Measurements from ENCODE around the gene NELFCD. TPM values are rescaled to one million over a fixed set of nuclear protein-coding genes. Genes with fewer than 3 reads are reported as not detected.

NELFCD gene
- total and polyA plus RNA-seq, 9 of the 15 experiments (the other 6 are each of a cell fraction or from before 2014, with no cell fraction given): 11.7 to 163 (median 96.5) TPM

GRCh38 chr20:59007665-59008511 lies 26.8 kb downstream of the NELFCD start:
- peak overlapping the region; percentile 91 to 99 for H3K9ac ChIP-seq (ENCODE audit: insufficient read depth in 1 of 2, low read depth in 2 of 2, low read length in 2 of 2)
- H2AFZ ChIP-seq (ENCODE audit: low read depth, low read length): peak overlapping the region; percentile 66
- ATAC-seq: peak; percentile 2; the same call in 1 of the 3 replicates
- BruUV-seq (replicated peaks): TSS peak; percentile 85
- ChIA-PET CTCF (ENCODE audit: low intra/inter-chr PET ratio) (no interaction called here), POLR2A (interaction anchor here (1.0 to 4.4 kb wide), 7 partner anchors 9 to 25 kb away, joined by 3 to 25 read pairs (median 6); partner anchors contain the start of genes ATP5F1E and TUBB1)
- H3K36me3 ChIP-seq (ENCODE audit: control insufficient read depth, insufficient read depth, low read length): peaks cover 28% of the 10 kb centered on the region; the same call in 2 of the 3 replicates
- no peaks in the 10 kb centered on the region; the same call in 1 of the 2 replicates for H4K20me1 ChIP-seq (replicated peaks; ENCODE audit: control insufficient read depth, insufficient read depth, low read length)
- no peak for FAIRE-seq
- H3K4me1 ChIP-seq (replicated peaks in 1 of 2; ENCODE audit: control insufficient read depth in 2 of 2, insufficient read depth in 2 of 2, low read length in 2 of 2): peaks cover 59 to 89% of the 10 kb centered on the region in 2 experiments
- intact Hi-C loops (cut with micrococcal nuclease): no loop called here
- peak in 3 of 4 experiments; percentile 39 to 55 (median 53) for DNase-seq (ENCODE audit: extremely low read depth in 1 of 4, low spot score in 3 of 4)
- no peaks in the 10 kb centered on the region for H3K9me3 ChIP-seq (replicated peaks; ENCODE audit: control insufficient read depth, insufficient read depth, low read depth, low read length)
- peak overlapping the region; percentile 66 for H3K4me3 ChIP-seq
- peak overlapping the region; percentile 90 for H3K27ac ChIP-seq (ENCODE audit: extremely low read depth, low read depth, low read length)
- in situ Hi-C loops (cut with MboI): no loop called here
- H3K4me2 ChIP-seq (ENCODE audit: insufficient read depth, low read length): peak overlapping the region; percentile 87
- no peaks in the 10 kb centered on the region for H3K27me3 ChIP-seq (ENCODE audit: control insufficient read depth in 2 of 2, insufficient read depth in 2 of 2, low read length in 2 of 2)
- peaks cover 6% of the 10 kb centered on the region for H3K9me1 ChIP-seq (ENCODE audit: control insufficient read depth, insufficient read depth, low read length)
- WGBS (ENCODE audit: insufficient coverage, low coverage, missing lambda C conversion rate): 42% methylated on average over 22 of the region's 24 CpGs
- H3K79me2 ChIP-seq (ENCODE audit: control insufficient read depth, insufficient read depth, low read length): peaks cover 41% of the 10 kb centered on the region
- no peak for TF ChIP-seq XRCC4 (IDR thresholded peaks at IDR 0.05; ENCODE audit: extremely low read depth, insufficient read depth, insufficient read length)
- no peak for TF ChIP-seq ZNF316 (IDR thresholded peaks at IDR 0.05)
- TF ChIP-seq E2F3 (CRISPR knock-in tag; IDR thresholded peaks at IDR 0.05): peak; percentile 10; the same call in 1 of the 2 replicates
- TF ChIP-seq MCM3 (IDR thresholded peaks at IDR 0.05): no peak
- TF ChIP-seq RBM34 (IDR thresholded peaks at IDR 0.05; ENCODE audit: borderline replicate concordance, insufficient read depth, low read length): no peak
- no peak for TF ChIP-seq CBX8 (IDR thresholded peaks at IDR 0.05; ENCODE audit: borderline replicate concordance, extremely low read depth, low read depth, low read length, poor library complexity, severe bottlenecking)
- TF ChIP-seq KAT7 (CRISPR knock-in tag; IDR thresholded peaks at IDR 0.05; ENCODE audit: borderline replicate concordance): no peak; the same call in 1 of the 2 replicates
- TF ChIP-seq ZFPM2 (CRISPR knock-in tag; IDR thresholded peaks at IDR 0.05): no peak
- no peak for TF ChIP-seq POLR3A (IDR thresholded peaks at IDR 0.05; ENCODE audit: borderline replicate concordance, extremely low read depth, insufficient read depth, insufficient read length)
- no peak for TF ChIP-seq SNRNP70 (optimal IDR thresholded peaks at IDR 0.05; ENCODE audit: low read depth, low read length)
- TF ChIP-seq FOSL1 (tag; conservative IDR thresholded peaks at IDR 0.05): no peak
- TF ChIP-seq ZC3H4 (CRISPR knock-in tag; IDR thresholded peaks at IDR 0.05; ENCODE audit: borderline replicate concordance): 0 out of 2 replicates have a peak, but pooled peaks have one; percentile 60
- no peak for TF ChIP-seq NR2C2 (CRISPR knock-in tag; IDR thresholded peaks at IDR 0.05)
- TF ChIP-seq NR2C2 (tag; IDR thresholded peaks at IDR 0.05): 0 out of 2 replicates have a peak, but pooled peaks have one; percentile 7
- TF ChIP-seq ZNF740 (CRISPR knock-in tag; IDR thresholded peaks at IDR 0.05): no peak
- 0 out of 4 replicates have a peak, but pooled peaks of 1 of the 2 experiments have one; percentile 21 for TF ChIP-seq ZNF740 (tag; IDR thresholded peaks at IDR 0.05)
- no peak for TF ChIP-seq KDM4B (IDR thresholded peaks at IDR 0.05; ENCODE audit: borderline replicate concordance in 2 of 2, low read depth in 1 of 2)
- peak; percentile 60; the same call in 1 of the 2 replicates for TF ChIP-seq SMARCA4 (IDR thresholded peaks at IDR 0.05)
- no peak for TF ChIP-seq U2AF2 (optimal IDR thresholded peaks at IDR 0.05; ENCODE audit: low read depth, low read length)
- no peak for TF ChIP-seq ZNF830 (CRISPR knock-in tag; IDR thresholded peaks at IDR 0.05)
- TF ChIP-seq ZNF551 (CRISPR knock-in tag; IDR thresholded peaks at IDR 0.05): no peak
- TF ChIP-seq ZNF41 (CRISPR knock-in tag; conservative IDR thresholded peaks at IDR 0.05): no peak
